Measurements from ENCODE around the gene P4HA1.

The P4HA1 gene

DNA sequence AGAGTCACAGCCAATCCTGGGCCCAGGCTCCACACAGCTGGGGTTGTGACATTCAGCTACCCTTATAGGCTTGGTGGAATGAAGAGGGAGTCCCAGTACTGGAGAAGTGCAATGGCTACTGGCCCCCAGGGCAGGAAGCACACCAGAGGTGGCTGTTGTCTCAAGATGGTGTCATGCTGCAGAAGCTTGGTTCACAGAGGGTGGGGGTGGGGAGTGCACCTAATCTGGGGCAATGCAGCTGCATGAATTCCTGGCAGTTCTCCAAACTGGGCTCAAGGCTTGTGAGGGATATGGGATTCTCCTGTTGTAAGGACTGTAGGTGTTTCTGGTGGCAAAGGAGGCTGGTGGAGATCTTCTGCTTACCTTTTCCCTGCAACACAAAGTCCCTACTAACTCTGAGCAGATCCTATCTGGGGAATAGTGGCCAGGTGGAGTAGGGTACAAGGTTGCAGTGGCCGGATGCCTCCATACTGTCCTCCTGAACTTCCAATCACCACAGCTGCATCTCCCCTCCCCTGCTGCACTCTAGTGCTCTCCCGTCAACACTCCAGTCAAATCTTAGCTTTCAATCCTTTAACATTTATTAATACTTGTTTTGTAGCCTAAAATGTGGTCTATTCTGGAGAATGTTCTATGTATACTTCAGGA, 114.7 kb downstream of the P4HA1 start:
- no peaks in the 10 kb centered on the region for H3K27me3 ChIP-seq (ENCODE audit: control insufficient read depth, insufficient read depth, low read length)
- H3K4me3 ChIP-seq (ENCODE audit: low read length): no peak overlapping the region
- H3K36me3 ChIP-seq (ENCODE audit: control insufficient read depth, insufficient read depth, low read length): no peaks in the 10 kb centered on the region
- H3K4me1 ChIP-seq (ENCODE audit: control insufficient read depth, insufficient read depth, low read length): no peaks in the 10 kb centered on the region
- no peak overlapping the region for H3K9ac ChIP-seq (ENCODE audit: low read length)
- no peak overlapping the region for H3K27ac ChIP-seq (ENCODE audit: low read depth, low read length)

GRCh38 chr10:72981028-72981881, 115.4 kb downstream of the P4HA1 start:
- H3K4me3 ChIP-seq (ENCODE audit: low read length): no peak overlapping the region
- no peak overlapping the region for H3K9ac ChIP-seq (ENCODE audit: low read length)
- H3K27ac ChIP-seq (ENCODE audit: low read depth, low read length): no peak overlapping the region
- no peaks in the 10 kb centered on the region for H3K4me1 ChIP-seq (ENCODE audit: control insufficient read depth, insufficient read depth, low read length)
- no peaks in the 10 kb centered on the region for H3K27me3 ChIP-seq (ENCODE audit: control insufficient read depth, insufficient read depth, low read length)
- no peaks in the 10 kb centered on the region for H3K36me3 ChIP-seq (ENCODE audit: control insufficient read depth, insufficient read depth, low read length)

DNA sequence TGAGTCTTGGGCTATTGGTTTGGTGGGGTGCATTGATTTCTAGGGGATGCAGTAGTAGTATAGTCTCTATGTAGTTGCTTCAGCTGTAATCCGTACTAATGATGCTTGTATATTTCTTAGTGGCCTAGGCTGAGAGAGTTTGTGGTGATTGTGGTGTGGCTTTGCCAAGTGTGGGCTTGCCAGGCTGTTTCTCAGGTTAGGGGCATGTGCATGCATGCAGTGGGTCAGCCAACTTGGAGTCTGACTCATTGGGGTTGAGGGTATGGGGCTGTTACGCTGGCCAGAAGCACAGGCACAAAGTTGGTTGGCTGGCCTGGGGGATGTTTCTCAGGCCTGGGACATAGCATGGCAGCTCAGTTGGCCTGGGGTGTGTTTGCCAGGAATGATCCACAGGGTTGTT, 116.3 kb downstream of the P4HA1 start:
- H3K4me1 ChIP-seq (ENCODE audit: control insufficient read depth, insufficient read depth, low read length): no peaks in the 10 kb centered on the region
- H3K9ac ChIP-seq (ENCODE audit: low read length): no peak overlapping the region
- H3K4me3 ChIP-seq (ENCODE audit: low read length): no peak overlapping the region
- H3K36me3 ChIP-seq (ENCODE audit: control insufficient read depth, insufficient read depth, low read length): no peaks in the 10 kb centered on the region
- no peak overlapping the region for H3K27ac ChIP-seq (ENCODE audit: low read depth, low read length)
- H3K27me3 ChIP-seq (ENCODE audit: control insufficient read depth, insufficient read depth, low read length): no peaks in the 10 kb centered on the region

GRCh38 chr10:72979709-72980108, 117.0 kb downstream of the P4HA1 start:
- Histone ChIP-seq H3K4me1 (ENCODE audit: control insufficient read depth, insufficient read depth, low read length) (no peaks in the 10 kb centered on the region), H3K27ac (ENCODE audit: low read depth, low read length) (no peak overlapping the region), H3K9ac (ENCODE audit: low read length) (no peak overlapping the region), H3K36me3 (ENCODE audit: control insufficient read depth, insufficient read depth, low read length) (no peaks in the 10 kb centered on the region), H3K4me3 (ENCODE audit: low read length) (no peak overlapping the region), H3K27me3 (ENCODE audit: control insufficient read depth, insufficient read depth, low read length) (no peaks in the 10 kb centered on the region)

GRCh38 chr10:72976886-72977285, 119.8 kb downstream of the P4HA1 start:
- no peaks in the 10 kb centered on the region for H3K27me3 ChIP-seq (ENCODE audit: control insufficient read depth, insufficient read depth, low read length)

More at GRCh38 chr10:72976886-72977285, 119.8 kb downstream of the P4HA1 start:
- H3K4me3 ChIP-seq (ENCODE audit: low read length): no peak overlapping the region
- H3K4me1 ChIP-seq (ENCODE audit: control insufficient read depth, insufficient read depth, low read length): no peaks in the 10 kb centered on the region
- no peak overlapping the region for H3K9ac ChIP-seq (ENCODE audit: low read length)
- no peaks in the 10 kb centered on the region for H3K36me3 ChIP-seq (ENCODE audit: control insufficient read depth, insufficient read depth, low read length)
- H3K27ac ChIP-seq (ENCODE audit: low read depth, low read length): no peak overlapping the region

All from rectal smooth muscle tissue (tissue), 1 donor.